ENCODE results near the gene PRM1.

GRCh38 chr16:11234884-11235702 lies 46.0 kb downstream of the PRM1 start:
- TF ChIP-seq POLR2AphosphoS5 (IDR thresholded peaks at IDR 0.05; ENCODE audit: low read depth, low read length): no peak
- no peak for TF ChIP-seq SIN3A (IDR thresholded peaks at IDR 0.05; ENCODE audit: borderline replicate concordance, insufficient read depth, low read length)
- TF ChIP-seq REST (IDR thresholded peaks at IDR 0.05; ENCODE audit: insufficient read depth in 1 of 2, low read depth in 2 of 2, low read length in 2 of 2): no peak
